IPS-20b (cell line): ENCODE results near the gene LYSMD2.

Experiments used
- H3K27ac ChIP-seq: one replicate; pipeline ENCODE4 v1.5.1; 2013; ENCODE audit warnings: low read length
- H3K27me3 ChIP-seq: 2 replicates; pipeline ENCODE4 v1.6.1; 2013; ENCODE audit warnings: mild to moderate bottlenecking, low read length, inconsistent platforms; ENCODE audit not compliant: insufficient read depth
- H3K36me3 ChIP-seq: 2 replicates; pipeline ENCODE4 v1.6.1; 2013; ENCODE audit warnings: low read depth, mild to moderate bottlenecking, inconsistent platforms, low read length, moderate library complexity; ENCODE audit not compliant: insufficient read depth
- H3K4me1 ChIP-seq: 2 replicates; pipeline ENCODE4 v1.6.1; 2013; ENCODE audit warnings: mild to moderate bottlenecking, control low read depth, inconsistent platforms, low read length, moderate library complexity; ENCODE audit not compliant: insufficient read depth
- H3K4me3 ChIP-seq: 2 replicates; pipeline ENCODE4 v1.5.1; 2013; ENCODE audit warnings: mild to moderate bottlenecking, low read length, inconsistent platforms
- H3K9ac ChIP-seq: 2 replicates; pipeline ENCODE4 v1.6.1; 2013; ENCODE audit warnings: low read depth, mild to moderate bottlenecking, inconsistent platforms, low read length, moderate library complexity
- H3K9me3 ChIP-seq: 2 replicates; pipeline ENCODE4 v1.6.1; 2013; ENCODE audit warnings: mild to moderate bottlenecking, low read depth, low read length, inconsistent platforms; ENCODE audit not compliant: insufficient read depth

The LYSMD2 gene

DNA sequence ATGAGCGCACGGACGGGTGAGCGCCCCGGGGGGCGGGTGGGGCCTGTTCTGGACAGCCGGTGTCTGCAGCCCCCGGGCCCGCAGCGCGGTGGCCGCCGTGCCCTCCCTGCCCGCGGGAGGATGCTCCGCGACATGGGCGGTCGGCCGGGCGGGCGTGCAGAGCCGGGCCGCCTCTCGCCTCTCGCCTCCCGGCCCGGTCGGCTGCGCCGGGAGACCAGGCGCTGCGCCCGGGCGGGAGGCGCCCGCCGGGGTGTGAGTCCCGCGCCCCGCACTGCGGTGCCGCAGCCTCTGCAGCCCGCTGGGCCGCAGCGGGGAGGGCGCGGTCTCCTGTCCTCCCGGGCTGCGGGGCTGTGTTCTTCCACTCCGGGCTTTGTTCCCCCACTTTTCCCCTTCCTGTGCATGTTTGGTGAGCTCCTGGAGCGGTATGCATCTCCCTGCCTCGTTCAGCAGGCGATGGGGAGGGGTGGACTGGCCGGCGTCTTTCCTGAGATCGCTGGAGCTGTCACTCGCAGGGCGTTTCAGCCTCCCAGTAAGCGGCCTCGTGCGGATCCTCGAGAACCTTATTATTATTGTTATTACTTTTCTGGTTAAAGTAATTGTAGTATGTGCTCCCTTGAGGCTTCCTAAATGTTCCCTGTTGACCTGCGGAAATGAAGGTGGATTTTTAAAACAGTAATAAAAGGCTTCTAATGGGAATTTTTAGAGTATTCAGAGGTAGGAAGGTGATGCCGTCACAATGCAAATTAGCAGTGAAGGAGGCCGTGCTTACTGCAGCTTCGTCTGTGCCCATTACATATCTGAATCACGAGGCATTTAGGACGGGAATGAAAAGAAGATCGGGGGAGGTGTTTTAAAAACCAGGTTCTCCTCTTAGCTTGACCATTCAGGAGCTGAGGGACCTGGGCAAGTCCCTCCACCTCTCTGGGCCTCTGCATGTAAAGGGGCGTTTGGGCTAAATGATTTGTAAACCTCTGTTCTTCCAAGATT, 14.5 kb upstream of the LYSMD2 start:
- H3K27me3 ChIP-seq: peaks cover 74% of the 10 kb centered on the region
- no peaks in the 10 kb centered on the region for H3K36me3 ChIP-seq
- H3K9ac ChIP-seq: 0 out of 2 replicates have a peak overlapping the region, but pooled peaks have one; percentile 1
- H3K4me3 ChIP-seq: peak overlapping the region; percentile 75
- H3K27ac ChIP-seq: no peak overlapping the region
- no peaks in the 10 kb centered on the region for H3K9me3 ChIP-seq
- H3K4me1 ChIP-seq: peaks cover 5% of the 10 kb centered on the region; the same call in 1 of the 2 replicates

DNA sequence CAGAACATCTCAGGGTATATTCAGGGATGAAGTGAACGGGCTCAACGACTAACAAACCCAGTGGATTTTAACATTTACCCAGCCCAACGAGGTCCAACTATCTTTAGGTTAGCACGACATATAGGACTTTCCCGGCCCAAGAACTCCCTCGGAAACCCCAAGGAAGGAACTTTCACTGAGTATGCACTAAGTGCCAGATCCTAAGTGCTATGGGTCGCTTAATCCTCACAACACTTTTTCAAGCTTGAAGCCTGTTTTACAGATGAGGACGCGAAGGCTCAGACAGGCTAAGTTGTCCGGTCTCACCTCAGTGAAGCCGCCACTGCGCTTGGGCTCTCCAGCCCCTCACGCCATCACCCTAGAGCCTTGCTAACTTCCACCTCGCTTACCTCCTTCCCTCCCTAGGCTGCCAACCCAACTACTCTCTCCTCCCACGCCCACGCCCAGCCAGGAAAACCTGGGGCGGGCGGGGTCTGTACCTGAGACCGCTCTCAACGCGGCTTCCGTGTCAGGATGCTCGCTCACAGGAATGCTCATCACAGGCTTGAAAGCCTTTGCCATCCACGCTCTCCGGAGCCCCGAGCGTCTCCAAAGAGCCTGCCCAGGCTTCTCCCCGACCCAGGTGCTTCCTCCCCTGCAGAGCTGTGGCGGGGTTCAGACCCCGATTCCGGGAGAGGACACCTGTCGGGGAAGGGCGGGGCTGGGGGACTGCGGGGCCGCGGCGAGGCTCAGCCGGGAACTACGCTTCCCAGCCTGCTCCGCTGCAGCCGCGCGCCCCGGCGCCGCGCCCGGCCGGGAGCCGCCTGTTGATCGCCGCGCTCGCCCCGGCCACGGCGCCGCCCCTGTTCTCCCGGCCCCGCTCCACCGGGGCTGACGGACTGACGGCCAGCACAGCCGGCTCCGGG, 13.6 kb upstream of the LYSMD2 start, which contains the start of gene TMOD2:
Gene TMOD2, plus strand, starts transcription at position 806 of the 905 bp plus-strand sequence. CDS start 14,845 bp downstream, outside the sequence.
- Histone ChIP-seq H3K9ac (0 out of 2 replicates have a peak within 1 kb of the TSS, but pooled peaks have one; percentile 14), H3K27ac (no peak within 1 kb of the TSS), H3K4me1 (peaks cover 5% of the 10 kb centered on the region; the same call in 1 of the 2 replicates), H3K27me3 (peaks cover 74% of the 10 kb centered on the region), H3K4me3 (peak within 1 kb of the TSS; percentile 75), H3K9me3 (no peaks in the 10 kb centered on the region), H3K36me3 (no peaks in the 10 kb centered on the region)

DNA sequence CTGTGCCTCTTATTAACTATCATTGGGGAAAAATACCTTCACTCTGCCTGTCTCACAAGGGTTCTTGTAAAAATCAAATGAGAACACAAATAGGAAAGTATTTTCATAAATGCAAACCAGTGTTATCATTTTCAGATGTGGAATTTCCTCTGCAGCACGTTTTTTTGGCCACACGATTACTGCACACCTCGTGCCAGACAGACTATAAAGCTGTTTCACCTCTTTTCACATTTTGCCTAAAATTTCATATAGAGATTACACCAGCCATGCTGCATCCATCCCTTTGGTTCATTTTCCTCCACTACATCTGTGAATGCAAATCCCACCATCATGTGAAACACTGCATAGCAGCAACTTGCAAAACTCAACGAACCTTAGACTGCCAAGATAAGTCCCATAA, 12.7 kb upstream of the LYSMD2 start:
- no peaks in the 10 kb centered on the region for H3K9me3 ChIP-seq
- no peak overlapping the region for H3K4me3 ChIP-seq
- H3K36me3 ChIP-seq: no peaks in the 10 kb centered on the region
- H3K27ac ChIP-seq: no peak overlapping the region
- peaks cover 5% of the 10 kb centered on the region; the same call in 1 of the 2 replicates for H3K4me1 ChIP-seq
- no peak overlapping the region for H3K9ac ChIP-seq
- H3K27me3 ChIP-seq: peaks cover 65% of the 10 kb centered on the region

DNA sequence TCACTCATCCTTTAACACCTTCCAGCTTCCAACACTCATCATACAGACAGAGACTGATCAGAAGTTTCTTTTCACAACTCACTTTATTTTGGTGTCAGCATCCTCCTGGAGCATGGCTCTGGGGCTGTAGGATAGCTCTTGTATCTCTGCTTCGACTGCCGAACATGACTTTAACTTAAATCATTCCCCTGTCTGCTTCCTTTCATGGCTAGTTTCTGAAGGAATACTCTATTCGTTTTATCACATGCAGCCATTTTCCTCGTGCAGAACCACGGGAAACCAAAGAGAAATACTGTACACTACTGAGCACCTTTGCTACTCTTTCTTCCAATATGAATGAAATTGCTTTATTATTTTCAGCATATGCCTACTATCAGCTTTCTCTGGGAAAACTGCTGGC, 11.9 kb upstream of the LYSMD2 start:
- Histone ChIP-seq H3K9ac (no peak overlapping the region), H3K27me3 (peaks cover 58% of the 10 kb centered on the region), H3K4me3 (no peak overlapping the region), H3K9me3 (no peaks in the 10 kb centered on the region), H3K27ac (no peak overlapping the region), H3K4me1 (peaks cover 5% of the 10 kb centered on the region; the same call in 1 of the 2 replicates), H3K36me3 (no peaks in the 10 kb centered on the region)

DNA sequence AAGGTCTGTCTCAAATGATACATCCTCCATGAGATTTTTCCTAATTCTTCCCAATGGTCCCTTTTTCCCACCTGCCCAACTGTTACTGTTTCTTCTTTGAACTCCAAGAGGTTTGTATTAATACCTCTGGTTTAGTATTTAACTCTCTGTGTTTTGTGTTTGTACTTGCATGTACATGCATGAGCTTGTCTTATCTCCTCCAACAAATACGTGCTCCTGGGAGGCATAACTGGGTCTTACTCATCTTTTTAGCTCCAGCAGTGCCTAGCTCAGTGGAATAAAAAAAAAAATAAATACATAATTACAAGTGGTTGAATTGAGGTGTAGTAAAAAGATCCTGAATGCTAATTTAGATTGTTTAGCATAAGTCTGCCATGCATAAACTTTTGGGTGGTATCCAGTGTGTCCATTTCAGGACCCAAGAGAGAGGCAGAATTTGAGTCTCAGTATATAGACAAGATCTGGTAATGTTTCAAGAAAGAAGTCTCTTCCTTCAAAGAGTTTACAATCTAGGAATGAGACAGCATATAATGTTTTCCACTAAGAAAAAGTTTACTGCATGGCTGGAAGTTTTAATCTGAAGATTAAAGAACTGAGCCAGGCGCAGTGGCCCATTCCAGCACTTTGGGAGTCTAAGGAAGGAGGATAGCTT, 1.7 kb upstream of the LYSMD2 start:
- peaks cover 42% of the 10 kb centered on the region for H3K27me3 ChIP-seq
- H3K36me3 ChIP-seq: no peaks in the 10 kb centered on the region
- H3K9me3 ChIP-seq: no peaks in the 10 kb centered on the region
- H3K9ac ChIP-seq: no peak overlapping the region
- no peaks in the 10 kb centered on the region for H3K4me1 ChIP-seq
- no peak overlapping the region for H3K4me3 ChIP-seq
- H3K27ac ChIP-seq: no peak overlapping the region

DNA sequence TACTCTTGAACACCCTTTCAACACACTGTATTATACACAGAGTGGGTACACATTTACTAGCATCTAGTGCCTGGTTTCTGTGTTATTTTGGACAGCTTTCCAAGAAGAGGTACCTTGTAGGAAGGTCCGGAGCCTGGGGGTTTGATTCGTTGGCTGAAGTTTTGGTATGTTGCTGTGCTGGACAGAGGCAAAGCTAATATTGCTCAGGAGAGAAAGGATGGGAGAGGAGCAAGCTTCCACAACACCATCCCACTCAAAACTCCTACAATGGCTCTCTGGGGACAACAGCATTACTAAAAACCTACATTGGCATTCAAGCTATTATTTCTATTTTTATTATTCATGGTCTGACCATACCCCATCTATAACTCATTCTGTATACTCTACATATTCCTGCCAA, 1.1 kb upstream of the LYSMD2 start:
- no peak overlapping the region for H3K27ac ChIP-seq
- no peak overlapping the region for H3K9ac ChIP-seq
- no peaks in the 10 kb centered on the region for H3K36me3 ChIP-seq
- H3K4me1 ChIP-seq: no peaks in the 10 kb centered on the region
- no peak overlapping the region for H3K4me3 ChIP-seq
- no peaks in the 10 kb centered on the region for H3K9me3 ChIP-seq
- peaks cover 42% of the 10 kb centered on the region for H3K27me3 ChIP-seq

DNA sequence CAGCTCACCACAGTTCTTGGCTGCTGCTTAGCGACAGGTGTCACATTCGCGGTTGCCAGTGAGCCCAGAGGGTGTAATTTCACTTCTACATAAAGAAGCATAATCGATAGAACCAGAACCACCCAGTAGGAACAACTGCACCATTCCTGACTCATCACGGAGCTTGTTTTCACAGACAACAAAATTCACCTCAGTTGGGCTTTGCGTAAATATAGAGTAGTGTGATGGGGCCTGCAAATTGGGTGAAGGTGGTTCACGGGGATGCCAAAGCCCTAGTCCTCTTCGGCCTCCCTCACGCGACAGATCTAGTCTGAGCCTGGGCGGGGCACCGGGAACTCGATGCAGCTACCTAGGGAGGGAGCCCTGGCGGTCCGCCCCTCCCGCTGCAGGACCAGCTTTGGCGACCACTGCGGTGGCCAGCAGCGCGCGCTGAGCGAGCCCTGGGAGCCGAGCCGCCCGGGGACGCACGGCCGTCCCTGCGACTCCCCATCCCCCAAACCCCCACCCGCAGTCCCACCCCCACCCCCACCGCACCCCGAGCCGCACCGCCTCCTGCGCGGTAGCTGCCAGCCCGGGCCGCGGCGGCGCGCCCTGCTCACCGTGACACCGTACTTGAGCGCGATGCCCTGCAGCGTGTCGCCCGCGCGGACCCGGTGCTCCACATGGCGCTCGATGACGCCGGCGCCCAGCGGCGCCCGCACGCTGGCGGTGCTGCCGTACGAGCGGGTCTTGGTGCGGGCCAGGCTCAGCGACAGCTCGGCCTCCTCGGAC, 519 bp downstream of the LYSMD2 start:
- Histone ChIP-seq H3K9me3 (no peaks in the 10 kb centered on the region), H3K27me3 (peaks cover 42% of the 10 kb centered on the region), H3K27ac (no peak overlapping the region)

DNA sequence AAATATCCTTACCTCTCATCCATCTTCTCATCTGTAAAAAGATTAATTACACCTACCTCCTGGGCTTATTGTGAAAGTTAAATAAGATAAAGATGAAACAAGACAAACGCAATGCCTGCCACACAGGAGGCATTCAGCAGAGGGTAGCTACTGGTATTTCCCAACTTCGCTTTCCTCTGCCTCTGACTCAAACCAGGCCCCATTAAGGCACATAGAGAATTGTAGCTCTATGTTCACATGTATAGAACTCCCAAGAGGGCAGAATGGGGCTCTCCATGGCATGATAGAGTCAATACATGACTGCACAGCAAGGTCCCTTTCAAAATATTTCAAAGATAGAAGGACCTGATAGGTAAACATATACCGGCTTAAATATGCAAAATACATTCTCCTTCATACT, 1.4 kb downstream of the LYSMD2 start:
- H3K27me3 ChIP-seq: peaks cover 42% of the 10 kb centered on the region
- no peak overlapping the region for H3K27ac ChIP-seq
- no peak overlapping the region for H3K4me3 ChIP-seq
- H3K4me1 ChIP-seq: peaks cover 9% of the 10 kb centered on the region; the same call in 1 of the 2 replicates
- no peaks in the 10 kb centered on the region for H3K9me3 ChIP-seq
- H3K9ac ChIP-seq: no peak overlapping the region
- H3K36me3 ChIP-seq: no peaks in the 10 kb centered on the region

More for the DNA sequence above, 519 bp downstream of the LYSMD2 start:
- Histone ChIP-seq H3K36me3 (no peaks in the 10 kb centered on the region), H3K4me1 (0 out of 2 replicates have a peak, but pooled peaks cover under 1% of the 10 kb centered on the region), H3K9ac (no peak overlapping the region), H3K4me3 (peak overlapping the region; percentile 68)

DNA sequence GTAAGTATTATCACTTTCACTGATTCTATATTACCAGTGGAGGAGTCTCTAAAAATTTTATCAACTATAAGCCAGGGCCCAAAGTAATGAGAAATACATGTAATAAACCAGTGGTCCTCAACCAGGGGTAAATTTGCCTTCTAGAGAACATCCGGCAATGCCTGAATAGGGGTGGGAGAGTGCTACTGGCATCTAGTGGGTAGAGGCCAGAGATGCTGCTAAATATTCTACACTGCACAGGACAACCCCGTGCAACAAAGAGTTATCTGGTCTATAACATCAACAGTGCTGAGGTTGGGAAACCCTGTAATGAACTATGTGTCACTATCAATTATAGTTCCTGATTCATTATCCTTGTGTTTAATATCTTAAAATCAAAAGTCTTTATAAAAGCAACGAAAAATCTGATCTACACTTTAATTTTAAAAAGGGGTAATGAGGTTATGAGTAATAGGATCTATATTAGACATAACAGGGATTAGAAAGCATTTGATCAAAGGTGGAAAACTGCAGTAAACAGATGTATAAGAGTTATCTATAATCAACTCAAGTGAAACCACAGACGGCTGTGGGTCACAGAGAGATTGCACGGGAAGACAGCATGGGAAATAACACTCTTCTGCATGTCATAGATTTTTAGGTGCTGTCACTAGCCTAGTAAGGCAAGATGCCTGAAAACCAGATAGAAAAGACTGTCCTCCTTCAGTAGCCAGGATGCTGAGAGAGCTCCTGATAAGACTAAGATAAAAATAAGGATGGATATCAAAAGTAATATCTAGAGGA, 2.0 kb downstream of the LYSMD2 start:
- Histone ChIP-seq H3K27me3 (peaks cover 42% of the 10 kb centered on the region), H3K36me3 (no peaks in the 10 kb centered on the region), H3K9me3 (no peaks in the 10 kb centered on the region), H3K9ac (no peak overlapping the region), H3K27ac (no peak overlapping the region), H3K4me3 (no peak overlapping the region), H3K4me1 (peaks cover 9% of the 10 kb centered on the region; the same call in 1 of the 2 replicates)

DNA sequence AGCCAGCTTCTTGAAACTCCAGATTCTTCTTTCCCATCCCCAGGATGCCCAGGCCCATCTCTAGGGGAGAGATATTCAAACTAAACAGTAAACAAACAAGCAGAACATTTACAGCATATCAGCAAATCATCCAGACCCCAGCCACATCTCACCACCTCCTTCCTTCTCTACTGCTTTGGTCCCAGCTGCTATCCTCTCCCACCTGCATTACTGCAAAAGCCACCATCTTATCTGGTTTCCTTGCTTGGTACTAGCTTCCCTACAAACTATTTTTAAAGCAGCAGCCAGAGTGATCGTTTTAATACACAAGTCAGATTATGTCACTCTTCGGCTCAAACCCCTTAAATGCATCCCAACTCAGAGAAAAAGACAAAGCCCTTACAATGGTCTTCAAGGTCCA, 4.8 kb downstream of the LYSMD2 start:
- no peak overlapping the region for H3K9ac ChIP-seq
- no peaks in the 10 kb centered on the region for H3K36me3 ChIP-seq
- H3K4me1 ChIP-seq: peaks cover 9% of the 10 kb centered on the region; the same call in 1 of the 2 replicates
- no peak overlapping the region for H3K4me3 ChIP-seq
- peaks cover 20% of the 10 kb centered on the region for H3K27me3 ChIP-seq
- H3K9me3 ChIP-seq: no peaks in the 10 kb centered on the region
- H3K27ac ChIP-seq: no peak overlapping the region
